NOMO-1 treated with DMSO at 0.1 percent for 48 hours (cell line): ENCODE results near the gene CCNJ.
A peak's percentile ranks its signal among the peaks of the same experiment; 100 is the strongest.

Experiments used
- DNase-seq: peaks from one replicate; lab custom pipeline; 2025; ENCODE audit not compliant: unreplicated experiment; lab: John Stamatoyannopoulos, UW

CCNJ gene

GRCh38 chr10:96056787-96057186, 13.4 kb downstream of the CCNJ start:
- DNase-seq = no peak

DNA sequence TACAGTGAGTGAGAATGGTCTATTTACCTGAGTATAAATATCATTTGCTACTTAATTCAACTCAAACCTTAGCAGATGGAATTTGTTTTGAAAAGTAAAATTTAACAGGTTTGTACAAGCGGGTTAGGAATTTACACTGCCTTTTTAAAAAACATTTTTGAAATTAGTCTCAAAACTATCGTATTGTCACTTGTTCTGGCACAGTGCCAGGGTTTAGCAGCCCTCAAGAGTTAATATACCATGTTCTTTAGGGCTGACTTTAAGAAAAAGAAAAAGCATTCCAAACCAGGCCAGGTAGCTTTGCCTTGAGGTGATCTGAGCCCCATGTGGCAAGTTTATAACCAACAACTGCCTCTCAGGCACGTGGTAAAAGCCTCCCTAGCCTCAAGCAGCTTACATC, 17.8 kb downstream of the CCNJ start:
- no peak for DNase-seq

DNA sequence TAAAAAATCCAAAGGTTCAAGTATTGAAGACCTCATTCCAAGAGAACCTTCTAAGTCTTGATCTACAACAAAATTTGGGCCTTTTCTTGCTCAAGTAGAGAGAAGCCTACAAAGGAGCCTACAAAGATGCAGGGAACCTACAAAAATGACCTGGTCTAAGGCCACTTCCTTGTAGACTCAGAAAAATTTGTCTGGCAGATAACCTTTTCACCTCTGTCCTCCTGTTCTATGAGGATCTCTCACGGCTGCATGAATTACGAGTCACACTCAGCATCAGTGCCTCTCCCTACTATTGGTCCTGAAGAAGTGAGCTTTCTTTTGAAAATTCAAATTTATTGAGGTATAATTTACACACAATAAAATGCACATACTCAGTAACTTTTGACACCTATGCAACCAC, 29.3 kb downstream of the CCNJ start:
- no peak for DNase-seq

GRCh38 chr10:96073722-96074121, 30.3 kb downstream of the CCNJ start:
- no peak for DNase-seq

- no peak for DNase-seq
Observed at GRCh38 chr10:96074776-96075175, 31.4 kb downstream of the CCNJ start.

DNA sequence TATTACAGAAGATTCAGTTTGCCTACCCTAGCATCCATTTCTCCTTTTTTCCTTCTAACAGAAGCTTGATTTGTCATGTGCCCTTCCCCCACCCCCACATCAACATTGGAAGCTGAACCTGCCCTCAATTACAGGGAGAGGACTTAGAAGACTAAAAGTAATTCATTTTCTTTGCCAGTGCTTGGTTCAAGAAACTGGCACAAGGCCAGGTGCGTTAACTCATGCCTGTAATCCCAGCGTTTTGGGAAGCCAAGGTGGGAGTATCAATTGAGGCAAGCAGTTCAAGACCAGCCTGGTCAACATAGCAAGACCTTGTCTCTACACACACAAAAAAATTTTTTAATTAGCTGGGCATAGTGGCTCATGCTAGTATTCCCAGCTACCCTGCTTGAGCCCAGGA, 32.6 kb downstream of the CCNJ start:
- DNase-seq = no peak

GRCh38 chr10:96077156-96077555, 33.8 kb downstream of the CCNJ start:
- no peak for DNase-seq

DNA sequence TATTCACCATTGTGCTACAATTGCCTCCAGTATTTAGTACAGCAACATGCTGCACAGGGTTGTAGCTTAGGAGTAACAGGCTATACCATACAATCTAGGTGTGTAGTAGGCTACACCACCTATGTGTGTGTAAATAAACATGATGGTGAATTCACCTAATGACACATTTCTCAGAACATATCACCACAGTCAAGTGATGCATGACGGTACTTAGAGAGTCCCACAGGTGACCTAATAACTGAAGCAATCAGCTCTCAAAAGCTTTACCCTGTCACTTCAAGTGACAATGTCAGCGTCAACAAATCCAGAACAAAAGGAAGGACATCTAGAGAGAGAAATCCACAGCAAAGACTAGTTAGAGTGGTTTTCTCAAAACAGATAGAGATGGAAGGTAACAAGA, 38.8 kb downstream of the CCNJ start:
- DNase-seq = no peak

DNA sequence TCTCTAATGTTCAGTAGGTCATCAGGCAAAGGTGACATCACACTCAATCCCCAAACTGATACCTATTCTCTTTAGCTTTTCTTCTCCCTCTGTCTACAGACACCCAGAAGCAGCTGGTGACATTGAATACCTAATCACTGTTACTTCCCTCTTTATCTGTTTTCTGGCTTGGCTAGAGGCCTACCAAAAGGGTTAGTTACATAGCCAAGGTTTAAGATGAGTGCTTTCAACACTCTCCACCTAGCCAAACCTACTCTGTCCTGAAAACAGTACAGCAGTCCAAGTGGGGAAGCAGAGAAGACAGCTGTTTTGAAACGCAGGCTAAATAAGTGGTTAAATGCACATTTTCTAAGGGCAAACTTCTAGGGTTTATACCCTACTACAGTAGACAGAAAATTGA, 39.4 kb downstream of the CCNJ start:
- DNase-seq = no peak

GRCh38 chr10:96089116-96089515, 45.7 kb downstream of the CCNJ start:
- DNase-seq = no peak

GRCh38 chr10:96089670-96090462, 46.5 kb downstream of the CCNJ start:
- DNase-seq = peak; percentile 84

GRCh38 chr10:96090463-96090800, 47.0 kb downstream of the CCNJ start:
- no peak for DNase-seq

- no peak for DNase-seq
Observed at GRCh38 chr10:96092999-96093767, 49.8 kb downstream of the CCNJ start.

- no peak for DNase-seq
Observed at GRCh38 chr10:96093948-96094347, 50.6 kb downstream of the CCNJ start.

- DNase-seq = peak; percentile 50
Observed at GRCh38 chr10:96096958-96097357, 53.6 kb downstream of the CCNJ start.

DNA sequence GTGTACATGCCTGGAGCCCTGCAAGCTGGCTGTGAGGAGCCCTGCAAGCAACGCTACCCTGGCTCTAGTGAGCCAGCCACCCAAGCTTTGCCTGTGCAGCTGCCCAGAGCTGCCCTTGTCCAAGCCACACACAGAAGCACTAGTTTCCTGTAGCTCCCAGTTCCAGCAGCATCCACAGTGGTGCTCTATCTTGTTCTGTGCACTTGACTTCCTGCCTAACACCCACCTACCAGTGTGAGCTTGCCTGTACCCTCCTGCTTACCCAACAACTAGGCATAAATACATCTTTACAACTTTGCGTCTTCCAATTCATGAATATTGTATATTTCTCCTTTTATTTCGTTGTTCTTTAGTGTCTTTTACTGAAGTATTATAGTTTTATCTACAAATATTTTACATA, 54.5 kb downstream of the CCNJ start:
- no peak for DNase-seq

GRCh38 chr10:96107623-96108038, 64.2 kb downstream of the CCNJ start:
- DNase-seq = no peak
